GM21529 (cell line): ENCODE data around the gene GAS5.
"Not testable (repeated sequence)": the region's sequence is repeated elsewhere in the genome, so short reads cannot be mapped to it uniquely, and the experiment has no call there.

Experiments used
- ATAC-seq: cut with Tn5 transposase; IDR thresholded peaks from one replicate; pipeline ENCODE4 v1.9.1; 2021; ENCODE audit not compliant: unreplicated experiment

GAS5 gene

DNA sequence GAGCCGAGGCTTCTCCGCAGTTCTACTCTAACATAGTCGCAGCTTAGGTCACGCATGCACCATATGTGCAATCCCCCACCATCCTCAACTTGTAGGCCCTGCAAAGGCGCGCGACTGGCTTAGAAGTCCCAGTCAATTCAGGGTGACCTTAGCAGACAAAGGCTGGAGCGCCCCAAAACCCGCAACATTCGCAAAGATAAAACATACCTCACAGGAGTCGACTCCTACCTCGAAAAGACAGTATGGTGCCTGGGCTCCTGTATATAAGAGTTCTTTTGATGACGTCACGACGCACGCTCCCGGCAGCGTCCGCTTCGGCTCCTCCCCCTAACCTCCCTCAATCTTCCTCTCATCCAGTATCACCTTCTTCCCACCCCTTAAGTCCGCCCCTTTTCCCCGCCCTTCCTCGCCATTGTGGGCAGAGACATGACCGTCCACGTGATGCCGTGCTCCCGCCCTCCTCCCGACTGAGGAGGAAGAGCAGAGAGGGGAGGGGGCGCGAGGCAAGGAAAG is at the start of gene GAS5:
Gene GAS5, minus strand, starts transcription at position 237 of the 513 bp plus-strand sequence.
- peak; percentile 72 for ATAC-seq

DNA sequence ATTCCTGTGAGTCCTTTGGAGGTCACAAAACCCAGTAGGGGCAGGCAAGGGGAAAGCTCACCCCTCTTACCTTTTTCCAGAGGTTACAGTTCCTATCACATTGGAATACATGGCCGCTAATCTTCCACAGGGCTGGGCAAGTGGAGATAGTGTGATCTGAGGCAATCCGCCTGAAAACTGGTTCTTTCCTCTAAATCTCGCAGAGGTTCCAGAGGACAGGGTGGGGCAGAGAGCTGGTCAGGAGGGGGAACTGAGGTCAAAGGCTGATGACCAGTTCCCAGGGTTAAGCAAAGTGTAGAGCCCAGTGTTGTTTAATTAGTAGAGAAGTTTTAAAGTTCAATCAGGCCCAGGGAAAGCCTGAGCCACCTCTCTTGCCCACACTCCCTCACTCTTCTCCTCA is 49.4 kb upstream of the GAS5 start, which contains the start of gene SERPINC1:
Gene SERPINC1, minus strand, starts transcription at position 179 of the 400 bp plus-strand sequence. Its CDS starts 68 bp downstream, at position 111.
- ATAC-seq = no peak

DNA sequence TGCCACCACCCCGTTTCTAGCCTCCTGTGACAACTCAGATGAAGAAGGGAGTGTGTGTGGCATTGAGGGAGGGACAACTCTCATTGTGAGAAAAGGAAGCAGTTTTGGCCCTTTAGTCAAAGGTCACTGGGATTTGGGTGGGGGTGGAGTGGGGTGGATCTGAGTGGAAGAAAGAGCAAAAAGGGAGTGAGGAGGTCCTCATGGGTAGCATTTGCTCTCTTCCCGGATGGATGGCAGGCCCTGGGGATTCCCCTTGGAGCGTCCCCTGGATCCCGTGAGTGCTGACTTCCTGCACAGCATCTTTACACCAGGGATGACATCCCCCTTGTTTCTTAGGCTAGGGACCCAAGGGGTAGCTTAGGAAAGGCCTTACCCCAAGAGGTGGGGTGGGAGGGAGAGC is 48.9 kb upstream of the GAS5 start:
- no peak for ATAC-seq

DNA sequence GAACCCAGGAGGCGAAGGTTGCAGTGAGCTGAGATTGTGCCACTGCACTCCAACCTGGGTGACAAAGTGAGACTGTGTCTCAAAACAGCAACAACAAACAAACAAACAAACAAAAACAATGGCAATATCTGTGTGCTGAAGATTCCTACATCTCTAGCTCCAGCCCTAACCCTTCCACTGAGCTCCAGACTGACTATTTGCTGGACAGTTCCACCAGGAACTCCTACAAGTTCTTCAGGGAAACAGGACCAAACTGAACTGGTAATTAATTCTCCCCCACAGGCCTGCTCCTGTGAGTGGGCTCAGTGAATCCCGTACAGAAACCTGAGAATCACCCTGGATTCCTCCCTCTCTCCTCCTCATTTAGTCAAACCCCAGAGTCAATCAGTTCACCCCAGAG is 47.8 kb upstream of the GAS5 start:
- no peak for ATAC-seq

DNA sequence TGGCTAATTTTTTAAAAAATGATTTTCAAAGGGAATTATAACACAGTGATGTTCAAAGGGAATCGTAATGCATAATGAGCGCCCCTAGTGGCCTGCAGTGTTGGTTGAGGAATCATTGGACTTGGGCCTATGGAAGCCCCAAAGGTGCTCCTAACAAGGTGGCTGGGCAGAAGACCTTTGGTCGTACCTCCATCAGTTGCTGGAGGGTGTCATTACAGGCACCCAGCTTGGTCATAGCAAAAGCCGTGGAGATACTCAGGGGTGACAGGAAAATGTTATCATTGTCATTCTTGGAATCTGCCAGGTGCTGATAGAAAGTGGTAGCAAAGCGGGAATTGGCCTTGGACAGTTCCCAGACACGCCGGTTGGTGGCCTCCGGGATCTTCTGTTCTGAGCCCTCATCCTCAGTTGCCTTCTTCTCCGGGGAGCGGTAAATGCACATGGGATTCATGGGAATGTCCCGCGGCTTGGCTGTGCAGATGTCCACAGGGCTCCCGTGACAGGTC is 46.6 kb upstream of the GAS5 start:
- no peak for ATAC-seq

DNA sequence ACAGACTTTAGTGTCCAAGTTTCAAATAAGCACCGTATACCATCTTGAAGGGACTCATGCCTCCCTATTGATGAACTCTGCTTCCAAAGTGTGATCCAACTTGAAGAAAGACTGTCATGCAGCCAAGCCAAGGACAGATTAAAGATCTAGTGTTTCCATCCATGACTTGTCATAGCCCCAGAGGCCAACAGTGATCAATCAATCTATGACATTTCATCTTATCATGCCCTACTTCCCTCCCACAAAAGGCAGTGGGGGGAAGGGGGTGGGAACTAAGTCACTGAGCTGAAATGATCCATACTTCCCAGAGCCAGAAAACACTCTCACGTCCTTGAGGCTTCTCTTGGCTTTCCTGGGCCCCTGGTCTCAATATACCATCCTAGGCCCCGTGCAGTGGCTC is 45.3 kb upstream of the GAS5 start:
- ATAC-seq = no peak

DNA sequence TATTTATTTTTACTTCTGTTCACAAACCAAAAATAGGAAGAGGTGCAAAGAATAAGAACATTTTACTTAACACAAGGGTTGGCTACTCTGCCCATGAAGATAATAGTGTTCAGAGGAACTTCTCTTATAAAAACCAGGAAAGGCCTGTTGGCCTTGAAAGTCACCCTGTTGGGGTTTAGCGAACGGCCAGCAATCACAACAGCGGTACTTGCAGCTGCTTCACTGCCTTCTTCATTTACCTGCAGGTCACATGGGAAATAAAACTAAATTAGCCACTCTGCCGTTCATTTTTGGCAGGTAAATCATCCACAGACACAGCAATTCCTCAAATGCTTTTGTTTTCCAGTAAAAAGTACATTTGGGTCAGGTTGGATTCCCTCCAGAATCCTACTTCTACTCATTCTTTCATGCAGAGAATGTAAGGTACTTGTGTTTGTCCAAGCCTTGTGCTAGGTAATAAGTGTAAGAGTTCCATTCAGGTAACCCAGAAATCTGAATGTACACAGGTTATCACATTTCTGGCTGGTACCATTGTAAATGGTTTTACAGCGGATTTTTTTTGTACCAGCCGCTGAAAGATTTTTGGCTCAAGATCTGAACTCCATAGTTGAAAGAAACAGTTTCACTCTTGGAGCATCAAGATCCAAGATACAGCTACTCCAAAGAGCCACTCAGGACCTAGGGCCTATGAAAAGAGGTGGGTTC is 36.2 kb upstream of the GAS5 start:
- no peak for ATAC-seq

DNA sequence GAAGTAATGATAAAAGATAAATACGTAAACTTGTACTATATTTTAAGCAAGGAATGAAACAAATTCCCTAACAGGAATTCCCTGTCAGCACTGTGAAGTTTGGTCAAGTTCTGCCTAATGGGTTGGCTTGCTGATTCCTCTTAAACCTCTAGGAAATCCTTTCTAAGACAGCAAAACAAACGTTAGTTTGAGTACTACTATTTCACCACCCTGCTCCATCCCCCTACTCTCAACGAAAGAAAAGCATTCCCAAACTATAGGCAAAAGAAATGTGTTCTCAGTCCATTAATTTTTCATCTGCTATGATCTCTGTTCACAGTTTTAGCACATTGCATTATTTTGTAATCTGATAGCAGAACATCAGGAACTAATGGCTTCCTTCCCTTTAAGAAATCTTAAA is 33.2 kb upstream of the GAS5 start:
- no peak for ATAC-seq

DNA sequence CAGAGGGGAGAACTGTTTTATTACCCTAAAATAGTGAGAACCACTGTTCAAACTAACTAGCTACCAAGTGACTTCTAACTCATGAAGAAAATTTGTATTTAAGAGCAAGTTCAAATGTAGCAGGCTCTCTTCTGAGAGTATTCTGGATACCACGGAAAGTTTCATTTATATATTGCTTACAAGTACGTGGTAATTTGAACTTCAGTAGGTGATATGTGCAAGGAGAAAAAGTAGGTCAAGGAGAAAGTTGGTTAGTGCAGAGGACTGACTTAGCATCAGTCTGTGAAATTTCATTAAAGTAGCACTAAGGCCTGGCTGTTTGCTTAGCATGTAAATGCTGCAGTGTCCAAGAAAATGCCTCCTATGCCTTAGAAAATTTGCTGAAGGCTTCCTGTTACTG is 32.6 kb upstream of the GAS5 start:
- no peak for ATAC-seq

DNA sequence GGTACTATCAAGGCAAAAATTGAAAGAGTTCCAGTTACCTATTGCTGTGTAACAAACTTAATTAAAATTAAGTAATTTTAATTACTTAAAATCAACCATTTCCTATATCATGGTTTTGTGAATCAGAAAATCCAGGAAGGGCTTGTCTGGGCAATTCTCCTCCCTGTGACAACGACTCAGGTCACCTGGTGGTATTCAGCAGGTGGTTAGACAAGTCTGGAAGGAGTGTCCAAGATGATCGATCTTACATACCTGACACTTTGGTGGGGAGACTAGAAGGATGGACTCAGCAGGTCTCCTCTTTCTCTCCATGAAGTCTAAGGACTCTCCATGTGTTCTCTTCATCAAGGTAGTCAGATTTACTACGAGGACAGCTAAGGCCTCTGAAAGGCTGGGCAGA is 26.4 kb upstream of the GAS5 start:
- ATAC-seq = no peak

DNA sequence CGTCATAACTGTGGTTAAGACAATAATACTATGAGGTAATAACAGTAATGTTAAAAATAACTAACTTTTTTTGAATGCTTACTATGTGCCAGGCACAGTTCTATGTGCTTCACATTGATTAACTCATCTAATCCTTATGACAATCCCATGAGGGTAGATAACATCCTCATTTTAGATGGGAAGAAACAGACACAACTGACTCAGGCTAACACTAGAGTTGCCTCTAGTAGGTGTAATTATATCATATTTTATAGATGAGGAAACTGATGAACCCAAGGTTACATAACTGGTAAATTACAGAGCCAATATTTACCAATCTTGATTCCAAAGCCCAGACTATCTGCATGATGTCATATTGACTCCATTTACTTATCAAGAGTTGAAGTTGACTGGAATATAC is 25.8 kb upstream of the GAS5 start:
- no peak for ATAC-seq

DNA sequence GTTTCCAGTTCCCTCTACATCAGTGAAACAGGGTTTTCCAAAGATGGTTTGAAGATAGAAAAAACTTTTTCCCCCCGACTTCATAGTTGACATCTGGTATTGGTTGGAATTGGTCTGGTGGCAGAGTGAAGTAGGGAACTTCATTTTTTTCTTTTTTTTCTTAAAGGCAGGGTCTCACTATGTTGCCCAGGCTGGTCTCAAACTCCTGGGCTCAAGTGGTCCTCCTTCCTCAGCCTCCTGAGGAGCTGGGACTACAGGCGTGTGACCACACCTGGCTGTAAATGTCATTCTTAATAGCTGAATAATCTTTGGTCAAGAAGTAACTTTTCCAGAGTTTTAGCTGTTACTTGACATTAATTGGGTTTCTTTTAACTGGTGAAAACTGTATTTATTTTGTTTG is 22.1 kb upstream of the GAS5 start:
- ATAC-seq = no peak

DNA sequence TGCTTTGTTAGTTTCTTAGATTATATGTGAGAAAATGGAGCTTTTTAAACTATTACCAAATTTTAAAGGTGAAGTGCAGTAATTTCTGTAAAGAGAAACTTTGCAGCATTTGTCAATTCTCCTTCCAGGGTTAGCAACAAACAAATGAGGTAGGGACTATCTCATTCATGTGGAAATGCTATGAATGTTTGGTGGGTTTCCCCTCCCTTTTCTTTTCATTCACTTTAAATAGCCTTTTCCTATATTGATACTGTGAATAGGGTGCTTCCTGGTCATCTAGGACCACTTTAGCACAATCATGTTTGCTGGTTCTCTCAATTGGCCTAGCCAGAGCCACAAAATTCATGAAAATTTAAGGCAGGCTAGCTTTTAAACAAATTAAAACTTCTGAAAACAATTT is 21.0 kb upstream of the GAS5 start:
- no peak for ATAC-seq

DNA sequence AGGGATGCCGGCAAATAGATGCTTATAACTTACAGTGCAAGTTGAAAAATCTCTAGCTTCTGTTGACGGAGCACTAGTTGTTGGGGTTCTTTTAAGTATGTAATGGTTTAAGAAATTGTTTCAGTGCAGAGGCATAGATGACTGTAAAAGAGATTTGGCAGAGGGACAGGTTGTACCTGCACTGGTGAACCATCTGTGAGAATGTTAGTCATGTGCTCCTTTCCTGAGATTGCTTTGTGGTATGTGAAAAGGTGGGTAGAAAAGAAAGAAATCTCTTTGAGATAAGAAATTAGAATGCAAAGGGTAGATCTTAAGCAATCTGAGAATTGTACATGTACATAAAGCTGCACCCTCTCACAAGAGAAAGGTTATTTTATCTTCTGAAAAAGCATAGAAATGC is 19.8 kb upstream of the GAS5 start:
- no peak for ATAC-seq

DNA sequence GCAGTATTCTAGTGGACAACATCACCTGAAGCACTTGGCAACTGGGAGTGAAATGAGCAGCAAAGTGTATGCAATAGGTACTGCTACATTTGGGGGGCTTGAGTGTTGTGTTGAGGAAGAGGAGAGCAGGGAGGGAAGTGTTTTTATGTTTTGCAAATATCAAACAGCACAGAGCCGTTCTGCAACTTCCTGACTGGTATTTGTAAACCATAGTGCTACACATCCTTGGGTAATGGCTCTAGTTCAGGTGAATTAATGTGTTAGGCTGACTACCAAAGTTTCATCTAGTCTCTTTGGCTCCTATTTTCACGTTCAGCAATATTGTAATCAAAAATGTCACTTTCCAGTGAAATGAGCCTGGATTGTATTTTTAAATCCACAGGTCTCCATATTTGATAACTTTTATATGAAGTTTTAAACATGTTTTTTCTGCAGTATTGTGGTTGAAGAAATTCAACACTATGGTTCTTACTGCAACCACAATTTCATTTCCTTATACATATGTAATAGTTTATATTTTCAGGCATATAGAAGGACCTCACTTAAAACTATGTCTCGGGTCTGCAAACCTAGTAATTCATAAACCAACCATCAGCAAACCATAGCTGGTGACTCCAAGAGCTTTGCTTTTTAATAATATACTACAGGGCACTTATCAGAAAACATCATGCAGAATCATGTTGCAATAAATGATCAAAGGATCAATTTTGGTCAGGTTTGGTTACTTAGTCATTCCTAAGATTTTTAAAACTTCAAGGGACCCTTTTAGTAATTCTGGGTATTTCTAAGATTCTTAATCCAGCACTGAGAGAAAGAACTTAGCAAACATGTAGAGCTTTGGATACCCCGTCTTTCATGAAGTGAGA is 19.2 kb upstream of the GAS5 start:
- ATAC-seq = no peak

DNA sequence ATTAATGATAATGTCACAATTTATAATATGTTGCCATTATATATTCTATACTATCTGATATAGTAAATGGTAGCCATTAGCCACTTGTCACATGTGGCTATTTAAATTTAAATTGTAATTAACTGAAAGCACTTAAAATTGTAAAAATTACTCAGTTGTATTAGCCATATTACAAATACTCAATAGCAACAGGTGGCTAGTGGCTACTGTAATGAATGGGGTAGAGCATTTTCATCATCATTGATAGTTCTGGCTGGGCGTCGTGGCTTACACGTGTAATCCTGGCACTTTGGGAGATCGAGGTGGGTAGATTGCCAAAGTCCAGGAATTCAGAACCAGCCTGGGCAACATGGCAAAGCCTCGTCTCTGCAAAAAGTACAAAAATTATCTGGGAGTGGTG is 16.9 kb upstream of the GAS5 start:
- ATAC-seq = no peak

DNA sequence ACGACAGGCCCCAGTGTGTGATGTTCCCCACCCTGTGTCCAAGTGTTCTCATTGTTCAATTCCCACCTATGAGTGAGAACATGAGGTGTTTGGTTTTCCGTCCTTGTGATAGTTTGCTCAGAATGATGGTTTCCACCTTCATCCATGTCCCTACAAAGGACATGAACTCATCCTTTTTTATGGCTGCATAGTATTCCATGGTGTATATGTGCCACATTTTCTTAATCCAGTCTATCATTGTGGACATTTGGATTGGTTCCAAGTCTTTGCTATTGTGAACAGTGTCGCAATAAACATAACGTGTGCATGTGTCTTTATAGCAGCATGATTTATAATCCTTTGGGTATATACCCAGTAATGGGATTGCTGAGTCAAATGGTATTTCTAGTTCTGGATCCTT is 13.3 kb upstream of the GAS5 start:
- ATAC-seq = not testable (repeated sequence)

DNA sequence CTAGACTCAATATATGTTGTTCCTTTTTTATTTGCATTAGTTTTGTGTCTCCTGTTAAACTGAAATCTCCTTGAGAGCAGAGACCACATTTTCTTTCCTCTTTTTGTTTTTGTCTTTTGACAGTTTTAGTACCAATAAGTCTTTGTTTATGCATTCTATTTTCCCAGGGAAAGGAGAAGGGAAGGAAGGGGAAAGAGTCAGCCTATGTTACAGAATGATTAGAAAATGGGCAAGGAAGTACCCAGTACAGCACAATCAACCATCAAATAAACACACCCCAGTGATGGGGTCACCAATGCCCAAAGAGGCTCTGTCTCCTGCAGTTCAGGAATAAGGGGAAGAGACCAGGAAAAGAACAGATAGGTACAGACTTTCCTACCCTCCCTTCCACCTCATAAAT is 10.5 kb upstream of the GAS5 start:
- ATAC-seq = no peak

DNA sequence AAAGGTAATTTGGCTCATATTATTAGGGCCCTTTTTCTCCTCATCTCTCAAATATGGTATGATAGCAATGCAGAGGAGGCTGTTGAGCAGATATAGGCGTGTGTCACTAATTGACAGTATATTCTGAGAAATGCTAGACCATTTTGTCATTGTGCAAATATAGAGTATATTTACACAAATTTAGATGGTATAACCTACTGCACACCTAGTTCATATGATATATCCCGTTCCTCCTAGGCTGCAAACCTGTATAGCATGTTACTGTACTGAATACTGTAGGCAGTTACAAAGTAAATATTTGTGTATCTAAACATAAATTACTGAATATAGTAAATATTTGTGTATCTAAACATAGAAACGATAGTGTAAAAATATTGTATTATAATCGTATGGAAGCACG is 8.9 kb upstream of the GAS5 start:
- no peak for ATAC-seq

DNA sequence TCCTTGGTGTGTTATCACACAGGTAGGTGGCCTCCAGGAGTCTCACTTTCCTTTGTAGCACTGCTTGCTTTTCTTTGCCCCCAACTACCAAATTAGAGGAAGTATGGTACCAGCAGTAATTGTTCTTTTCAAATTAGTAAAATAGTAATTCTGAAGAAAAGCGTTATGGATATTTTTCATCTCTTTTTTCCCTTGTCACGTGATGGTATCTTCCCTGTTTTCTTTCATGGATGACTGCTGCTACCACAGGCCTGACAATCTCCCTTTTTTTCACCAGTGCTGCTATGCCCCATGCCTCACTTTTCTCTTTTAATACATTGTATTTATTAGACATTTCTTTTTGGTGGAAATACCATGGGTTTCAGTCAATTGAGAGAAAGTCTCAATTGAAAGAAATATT is 3.7 kb upstream of the GAS5 start:
- ATAC-seq = no peak

DNA sequence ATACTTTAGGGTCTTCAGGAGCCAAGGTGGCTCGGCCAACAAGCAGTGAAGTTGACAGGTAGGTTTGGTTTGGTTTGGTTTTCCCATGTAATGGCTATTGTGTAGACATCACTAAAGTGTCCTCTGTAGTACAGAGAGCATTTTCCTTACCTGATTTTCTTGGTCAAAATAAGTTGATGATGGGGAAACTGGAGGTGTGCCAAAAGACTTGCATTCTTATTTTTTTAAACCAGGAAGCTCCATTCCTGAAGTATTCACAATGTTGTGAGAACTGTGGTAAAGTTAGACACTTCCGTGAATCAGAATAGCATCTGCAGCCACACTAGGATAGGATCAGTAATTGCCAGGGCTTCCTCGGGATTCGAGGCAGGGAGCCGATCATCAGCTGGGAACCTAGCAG is 3.3 kb upstream of the GAS5 start:
- ATAC-seq = no peak
